GM12875 (cell line): ENCODE results near the gene GPI.
A peak's percentile ranks its signal among the peaks of the same experiment; 100 is the strongest.

ENCODE experiments used
- H3K4me3 ChIP-seq: one replicate; pipeline ENCODE4 v1.5.1; 2011; ENCODE audit warnings: low read depth, low read length, control low read depth
- CTCF ChIP-seq: IDR thresholded peaks from 2 replicates; pipeline ENCODE4 v1.5.1; 2011; ENCODE audit warnings: low read depth, mild to moderate bottlenecking, control low read depth, inconsistent platforms, low read length, moderate library complexity, borderline replicate concordance; ENCODE audit not compliant: insufficient read depth

The GPI gene

GRCh38 chr19:34364830-34365462 lies at the start of gene GPI:
TSS of gene GPI (plus strand) at chr19:34365196. CDS start at chr19:34365267, 71 bp downstream.
- TF ChIP-seq CTCF = no peak
- peak within 1 kb of the TSS; percentile 78 for H3K4me3 ChIP-seq

- no peak overlapping the region for H3K4me3 ChIP-seq
- TF ChIP-seq CTCF = no peak
These were observed 48.7 kb upstream of the GPI start for GRCh38 chr19:34316247-34316646.

GRCh38 chr19:34316741-34317301 lies 48.2 kb upstream of the GPI start:
- TF ChIP-seq CTCF = no peak
- H3K4me3 ChIP-seq = no peak overlapping the region

GRCh38 chr19:34317311-34317927 lies 47.6 kb upstream of the GPI start:
- H3K4me3 ChIP-seq = no peak overlapping the region
- no peak for TF ChIP-seq CTCF

- no peak for TF ChIP-seq CTCF
- H3K4me3 ChIP-seq = no peak overlapping the region
These were observed 45.8 kb upstream of the GPI start for GRCh38 chr19:34319230-34319585.

GRCh38 chr19:34319785-34320184 lies 45.2 kb upstream of the GPI start:
- no peak overlapping the region for H3K4me3 ChIP-seq
- no peak for TF ChIP-seq CTCF

GRCh38 chr19:34320277-34320676 lies 44.7 kb upstream of the GPI start:
- TF ChIP-seq CTCF = no peak
- H3K4me3 ChIP-seq = no peak overlapping the region
